Measurements from ENCODE around the gene TRIP12.

TRIP12 gene

GRCh38 chr2:229779650-229780049 lies 142.2 kb downstream of the TRIP12 start:
- Histone ChIP-seq H3K27me3 (no peaks in the 10 kb centered on the region), H3K4me1 (ENCODE audit: control insufficient read depth in 1 of 2, insufficient read depth in 1 of 2, low read depth in 1 of 2, low read length in 1 of 2) (no peaks in the 10 kb centered on the region), H3K9me3 (no peaks in the 10 kb centered on the region), H3K27ac (no peak overlapping the region), H3K4me3 (ENCODE audit: low read depth in 1 of 2, low read length in 1 of 2) (no peak overlapping the region), H3K36me3 (peaks cover 79% of the 10 kb centered on the region)
- TF ChIP-seq, protein P1, sequence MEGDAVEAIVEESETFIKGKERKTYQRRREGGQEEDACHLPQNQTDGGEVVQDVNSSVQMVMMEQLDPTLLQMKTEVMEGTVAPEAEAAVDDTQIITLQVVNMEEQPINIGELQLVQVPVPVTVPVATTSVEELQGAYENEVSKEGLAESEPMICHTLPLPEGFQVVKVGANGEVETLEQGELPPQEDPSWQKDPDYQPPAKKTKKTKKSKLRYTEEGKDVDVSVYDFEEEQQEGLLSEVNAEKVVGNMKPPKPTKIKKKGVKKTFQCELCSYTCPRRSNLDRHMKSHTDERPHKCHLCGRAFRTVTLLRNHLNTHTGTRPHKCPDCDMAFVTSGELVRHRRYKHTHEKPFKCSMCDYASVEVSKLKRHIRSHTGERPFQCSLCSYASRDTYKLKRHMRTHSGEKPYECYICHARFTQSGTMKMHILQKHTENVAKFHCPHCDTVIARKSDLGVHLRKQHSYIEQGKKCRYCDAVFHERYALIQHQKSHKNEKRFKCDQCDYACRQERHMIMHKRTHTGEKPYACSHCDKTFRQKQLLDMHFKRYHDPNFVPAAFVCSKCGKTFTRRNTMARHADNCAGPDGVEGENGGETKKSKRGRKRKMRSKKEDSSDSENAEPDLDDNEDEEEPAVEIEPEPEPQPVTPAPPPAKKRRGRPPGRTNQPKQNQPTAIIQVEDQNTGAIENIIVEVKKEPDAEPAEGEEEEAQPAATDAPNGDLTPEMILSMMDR (IDR thresholded peaks at IDR 0.05) = no peak

DNA sequence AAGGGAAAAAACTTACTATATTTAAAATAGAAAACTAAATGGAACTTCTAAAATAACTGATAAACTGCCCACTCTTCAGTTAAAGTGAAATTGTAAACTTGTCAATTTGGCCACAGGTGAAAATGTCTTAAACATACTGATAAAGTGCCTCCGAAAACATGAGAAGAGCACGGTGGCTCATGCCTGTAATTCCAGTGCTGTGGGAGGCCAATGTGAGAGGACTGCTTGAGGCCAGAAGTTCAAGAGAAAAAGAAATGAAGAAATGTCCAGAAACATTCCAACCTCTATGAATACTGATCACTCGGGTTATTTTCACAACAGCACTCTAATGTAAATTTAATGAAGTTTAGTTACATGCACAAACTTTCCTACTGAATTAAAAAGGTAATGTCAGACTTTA lies 144.1 kb downstream of the TRIP12 start:
- TF ChIP-seq, protein P1 (IDR thresholded peaks at IDR 0.05) = no peak
- no peaks in the 10 kb centered on the region for H3K9me3 ChIP-seq
- peaks cover 86% of the 10 kb centered on the region for H3K36me3 ChIP-seq

DNA sequence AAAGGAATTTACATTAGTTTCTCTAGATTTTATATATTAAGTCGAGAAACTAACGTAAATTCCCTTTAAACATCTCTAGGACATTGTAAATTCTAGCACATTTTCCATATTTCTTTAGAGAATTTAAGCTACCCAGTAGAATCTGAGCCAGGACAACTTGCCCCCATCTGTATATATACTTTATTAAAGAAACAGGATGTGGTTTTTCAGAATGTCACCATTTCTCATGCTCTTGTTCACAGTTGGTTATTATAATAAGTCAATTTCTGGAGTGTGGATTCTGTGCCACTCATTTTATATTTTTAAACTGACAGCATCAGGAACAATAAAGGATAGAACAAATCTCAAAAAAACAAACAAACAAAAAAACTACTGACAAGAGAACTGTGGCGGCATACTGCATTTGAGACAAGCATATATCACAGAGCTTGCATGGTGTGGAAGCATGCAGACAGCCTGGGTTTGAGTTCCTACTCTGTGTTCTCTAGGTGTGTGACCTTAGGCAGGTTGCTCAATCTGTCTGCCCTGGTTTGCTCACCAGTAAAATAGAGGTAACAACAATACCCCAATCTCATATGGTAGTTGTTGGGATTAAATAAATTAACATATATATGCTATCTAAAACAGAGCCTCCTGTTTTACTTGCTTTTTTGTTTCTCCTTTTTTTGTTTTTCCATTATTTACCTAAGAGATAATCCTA lies 146.0 kb downstream of the TRIP12 start:
- Histone ChIP-seq H3K4me1 (ENCODE audit: control insufficient read depth in 1 of 2, insufficient read depth in 1 of 2, low read depth in 1 of 2, low read length in 1 of 2) (no peaks in the 10 kb centered on the region), H3K4me3 (ENCODE audit: low read depth in 1 of 2, low read length in 1 of 2) (no peak overlapping the region), H3K36me3 (peaks cover 90% of the 10 kb centered on the region), H3K27ac (peak overlapping the region; percentile 37), H3K9me3 (no peaks in the 10 kb centered on the region), H3K27me3 (no peaks in the 10 kb centered on the region)
- TF ChIP-seq, protein P1 (IDR thresholded peaks at IDR 0.05) = no peak

More for the DNA sequence above, 144.1 kb downstream of the TRIP12 start:
- no peak overlapping the region for H3K4me3 ChIP-seq (ENCODE audit: low read depth in 1 of 2, low read length in 1 of 2)
- no peaks in the 10 kb centered on the region for H3K4me1 ChIP-seq (ENCODE audit: control insufficient read depth in 1 of 2, insufficient read depth in 1 of 2, low read depth in 1 of 2, low read length in 1 of 2)
- H3K27me3 ChIP-seq = no peaks in the 10 kb centered on the region
- no peak overlapping the region for H3K27ac ChIP-seq

DNA sequence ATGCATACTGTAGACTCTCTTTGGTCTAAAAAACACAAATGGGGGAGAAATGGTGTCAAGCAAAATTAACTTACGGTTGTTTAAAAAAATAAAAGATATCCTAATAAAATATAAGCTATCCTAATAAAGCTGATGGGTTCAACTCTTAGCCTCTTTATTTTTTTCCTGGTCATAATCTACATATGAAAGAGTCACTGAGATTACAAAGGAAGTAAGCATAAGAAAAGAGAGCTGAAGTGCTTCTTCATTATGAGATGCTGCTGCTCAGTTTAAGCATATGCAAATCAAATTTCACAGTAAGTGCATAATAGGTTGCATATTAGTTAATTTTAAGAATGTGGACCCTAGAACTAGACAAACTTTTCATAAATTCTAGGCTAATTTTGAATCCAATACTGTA lies 147.6 kb downstream of the TRIP12 start:
- H3K4me1 ChIP-seq (ENCODE audit: control insufficient read depth in 1 of 2, insufficient read depth in 1 of 2, low read depth in 1 of 2, low read length in 1 of 2) = no peaks in the 10 kb centered on the region
- no peak overlapping the region for H3K4me3 ChIP-seq (ENCODE audit: low read depth in 1 of 2, low read length in 1 of 2)
- no peaks in the 10 kb centered on the region for H3K27me3 ChIP-seq
- no peaks in the 10 kb centered on the region for H3K9me3 ChIP-seq
- H3K36me3 ChIP-seq = peaks cover 90% of the 10 kb centered on the region
- no peak overlapping the region for H3K27ac ChIP-seq
- TF ChIP-seq, protein P1 (IDR thresholded peaks at IDR 0.05) = no peak

- peaks cover 97% of the 10 kb centered on the region for H3K36me3 ChIP-seq
- TF ChIP-seq, protein P1 (IDR thresholded peaks at IDR 0.05) = no peak
These were observed 153.6 kb downstream of the TRIP12 start for GRCh38 chr2:229768235-229768634.

More at GRCh38 chr2:229768235-229768634, 153.6 kb downstream of the TRIP12 start:
- H3K4me3 ChIP-seq (ENCODE audit: low read depth in 1 of 2, low read length in 1 of 2) = no peak overlapping the region
- H3K27ac ChIP-seq = no peak overlapping the region
- H3K4me1 ChIP-seq (ENCODE audit: control insufficient read depth in 1 of 2, insufficient read depth in 1 of 2, low read depth in 1 of 2, low read length in 1 of 2) = no peaks in the 10 kb centered on the region
- no peaks in the 10 kb centered on the region for H3K9me3 ChIP-seq
- no peaks in the 10 kb centered on the region for H3K27me3 ChIP-seq

Measured in neutrophil (primary cell).